CD14-positive monocyte (primary cell): ENCODE results near the gene SLC22A17. TPM values are rescaled to one million over a fixed set of nuclear protein-coding genes. Genes with fewer than 3 reads are reported as not detected.
A peak's percentile ranks its signal among the peaks of the same experiment; 100 is the strongest.

Experiments
- DNase-seq, 3 donors: peaks; one replicate each; pipeline ENCODE4 v3.0.0-alpha.2; 2011 to 2022
- H2AFZ ChIP-seq: 2 replicates; pipeline ENCODE4 v1.6.0; 2012; ENCODE audit warnings: mild to moderate bottlenecking, low read depth, low read length, inconsistent platforms; ENCODE audit not compliant: insufficient read depth, poor library complexity, severe bottlenecking
- H3K27ac ChIP-seq, 2 donors: 1 replicate in 1 of 2; 2 replicates in 1 of 2; pipeline ENCODE4 v1.5.1; 2012 to 2013; ENCODE audit warnings: low read length in 2 of 2, control low read depth in 1 of 2, inconsistent platforms in 1 of 2, low read depth in 1 of 2, mild to moderate bottlenecking in 1 of 2
- H3K27me3 ChIP-seq, 2 donors: one replicate each; pipeline versions ENCODE4 v1.6.0 to v1.6.1; 2011 to 2013; ENCODE audit warnings: low read length in 2 of 2; ENCODE audit not compliant: control insufficient read depth in 2 of 2, insufficient read depth in 2 of 2
- H3K36me3 ChIP-seq, 2 donors: replicated peaks in 1 of 2; 1 replicate in 1 of 2; 2 replicates in 1 of 2; pipeline versions ENCODE4 v1.5.1 to v1.6.1; 2012 to 2013; ENCODE audit warnings: low read length in 2 of 2, control low read depth in 1 of 2, inconsistent platforms in 1 of 2, mild to moderate bottlenecking in 1 of 2; ENCODE audit not compliant: insufficient read depth in 2 of 2, control insufficient read depth in 1 of 2
- H3K4me1 ChIP-seq, 2 donors: 1 replicate in 1 of 2; 2 replicates in 1 of 2; pipeline versions ENCODE4 v1.5.1 to v1.6.1; 2012 to 2013; ENCODE audit warnings: low read length in 2 of 2, control low read depth in 1 of 2, inconsistent platforms in 1 of 2, mild to moderate bottlenecking in 1 of 2, moderate library complexity in 1 of 2; ENCODE audit not compliant: insufficient read depth in 2 of 2, control insufficient read depth in 1 of 2
- H3K4me2 ChIP-seq: replicated peaks from 2 replicates; pipeline ENCODE3; 2012; ENCODE audit warnings: low read length, moderate library complexity, mild to moderate bottlenecking; ENCODE audit not compliant: poor library complexity, severe bottlenecking; ENCODE audit errors: extremely low read depth
- H3K4me3 ChIP-seq, 3 experiments: fragments of 200-600 bp in 1 of 3; sonication (generic) in 1 of 3; replicated peaks in 1 of 3; 1 replicate in 2 of 3; 2 replicates in 1 of 3; pipeline ENCODE4 v1.5.1; 2011 to 2013; ENCODE audit warnings: low read length in 3 of 3, mild to moderate bottlenecking in 3 of 3, control low read depth in 2 of 3, low read depth in 2 of 3, inconsistent platforms in 1 of 3, moderate library complexity in 1 of 3
- H3K79me2 ChIP-seq: 2 replicates; pipeline ENCODE4 v1.6.0; 2012; ENCODE audit warnings: mild to moderate bottlenecking, control low read depth, inconsistent platforms, low read length, moderate library complexity; ENCODE audit not compliant: insufficient read depth
- H3K9ac ChIP-seq: 2 replicates; pipeline ENCODE4 v1.6.0; 2017; ENCODE audit warnings: low read length, mild to moderate bottlenecking; ENCODE audit not compliant: insufficient read depth, poor library complexity, severe bottlenecking
- H3K9me3 ChIP-seq, 2 donors: replicated peaks in 1 of 2; 1 replicate in 1 of 2; 2 replicates in 1 of 2; pipeline versions ENCODE4 v1.5.1 to v1.6.1; 2012 to 2013; ENCODE audit warnings: low read length in 2 of 2, control low read depth in 1 of 2; ENCODE audit not compliant: control insufficient read depth in 1 of 2, insufficient read depth in 1 of 2
- H4K20me1 ChIP-seq: 2 replicates; pipeline ENCODE4 v1.6.0; 2012; ENCODE audit warnings: mild to moderate bottlenecking, low read length, control low read depth, moderate library complexity; ENCODE audit not compliant: insufficient read depth
- H3K27ac Mint-ChIP-seq, 7 donors: one replicate each; pipeline ENCODE4 v1.8.0; 2020; ENCODE audit warnings: mild to moderate bottlenecking in 7 of 7, mixed read lengths in 7 of 7, moderate library complexity in 6 of 7, inconsistent platforms in 2 of 7
- H3K27me3 Mint-ChIP-seq, 3 donors: one replicate each; pipeline ENCODE4 v1.8.0; 2021 to 2022; ENCODE audit warnings: low read depth in 3 of 3, mild to moderate bottlenecking in 3 of 3, mixed read lengths in 3 of 3, moderate library complexity in 3 of 3, inconsistent platforms in 1 of 3
- H3K36me3 Mint-ChIP-seq, 2 donors: one replicate each; pipeline ENCODE4 v1.8.0; 2020; ENCODE audit warnings: mixed read lengths in 2 of 2, inconsistent platforms in 1 of 2, mild to moderate bottlenecking in 1 of 2
- H3K4me1 Mint-ChIP-seq: one replicate; pipeline ENCODE4 v1.8.0; 2020; ENCODE audit warnings: mild to moderate bottlenecking, mixed read lengths
- H3K4me3 Mint-ChIP-seq, 2 donors: one replicate each; pipeline ENCODE4 v1.8.0; 2020; ENCODE audit warnings: mild to moderate bottlenecking in 2 of 2, mixed read lengths in 2 of 2, moderate library complexity in 1 of 2
- H3K9me3 Mint-ChIP-seq, 7 donors: one replicate each; pipeline ENCODE4 v1.8.0; 2020 to 2022; ENCODE audit warnings: mixed read lengths in 7 of 7, mild to moderate bottlenecking in 6 of 7, moderate library complexity in 6 of 7, inconsistent platforms in 2 of 7
- WGBS: methylation state at CpG from one replicate; pipeline ENCODE4 v1.1.5; 2013; ENCODE audit warnings: missing lambda C conversion rate; ENCODE audit not compliant: insufficient coverage; 5-methylcytosine and 5-hydroxymethylcytosine counted together
- intact Hi-C, 2 donors: fragments of 100-400 bp; cut with micrococcal nuclease; formaldehyde crosslinking; loops; one replicate each; pipeline versions ENCODE4 v1.15.0 to v1.15.1; 2023
- polyA plus RNA-seq, 3 donors: library from polyadenylated mRNA; depleted of rRNA in 1 of 3; unstranded in 2 of 3; stranded (reverse) in 1 of 3; fragments of 300-500 nt in 2 of 3; fragments of >200 nt in 1 of 3; fragmentation: Illumina TruSeq in 2 of 3; gene quantifications; 1 replicate in 2 of 3; 2 replicates in 1 of 3; pipeline ENCODE4 v1.2.3, GENCODE V29; 2012 to 2021
- TF ChIP-seq, protein P1 (sequence below): fragments of 200-600 bp; IDR thresholded peaks from one replicate; pipeline ENCODE4 v1.8.0; 2022; ENCODE audit warnings: antibody characterized with exemption, mild to moderate bottlenecking

Gene SLC22A17
- polyA plus RNA-seq, 3 donors: not detected

DNA sequence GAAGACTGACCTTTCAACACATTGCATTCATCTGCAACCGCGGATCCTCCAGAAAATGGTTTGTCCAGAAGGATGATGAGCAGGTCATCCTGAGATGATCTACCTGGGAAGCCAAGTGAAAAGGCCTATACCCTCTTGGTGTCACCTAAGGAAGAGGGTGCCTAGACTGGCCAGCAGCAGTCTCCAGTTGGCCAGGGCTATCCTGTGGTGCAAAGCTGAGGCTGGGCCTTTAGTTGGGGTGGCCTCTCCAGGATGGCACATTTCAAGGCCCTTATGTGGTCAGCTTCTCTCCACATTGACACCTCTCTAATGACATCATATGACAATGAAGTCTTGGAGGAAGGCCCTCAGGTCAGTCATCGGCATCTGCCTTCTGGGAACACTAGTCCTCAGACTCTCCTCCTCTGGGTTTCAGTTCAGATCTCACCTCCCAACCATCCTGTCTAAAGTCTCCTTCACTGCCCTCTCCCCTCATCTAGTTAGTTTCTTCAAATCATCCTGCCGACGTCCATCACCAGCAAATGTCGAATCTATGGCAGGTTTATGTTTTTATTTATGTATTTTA lies 3.3 kb upstream of the SLC22A17 start:
- Mint-ChIP-seq H3K27ac (no peak overlapping the region), H3K27me3 (peaks cover 42 to 47% (median 43%) of the 10 kb centered on the region in 3 donors)

DNA sequence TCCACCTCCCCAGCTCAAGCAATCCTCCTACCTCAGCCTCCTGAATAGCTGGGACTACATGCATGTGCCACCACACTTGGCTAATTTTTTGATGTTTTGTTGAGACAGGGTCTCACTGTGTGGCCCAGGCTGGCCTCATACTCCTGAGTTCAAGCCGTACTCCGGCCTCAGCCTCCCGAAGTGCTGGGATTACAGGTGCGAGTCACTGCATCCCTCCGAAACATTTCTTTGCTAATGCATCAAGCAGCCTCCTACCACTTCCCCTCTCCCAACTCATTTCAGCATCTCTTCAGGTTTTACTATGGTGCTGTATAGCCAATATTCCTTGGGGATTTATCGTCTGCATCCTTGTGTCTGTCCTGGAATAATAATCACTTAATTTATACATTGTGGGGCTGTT lies 2.3 kb upstream of the SLC22A17 start:
- H3K9me3 ChIP-seq: peaks cover 0 to 30% of the 10 kb centered on the region in 2 donors
- peaks cover 0 to 9% of the 10 kb centered on the region in 2 donors for H3K36me3 Mint-ChIP-seq
- H3K4me1 Mint-ChIP-seq: peaks cover 9% of the 10 kb centered on the region
- H2AFZ ChIP-seq: no peak overlapping the region
- H3K4me3 ChIP-seq: no peak overlapping the region
- intact Hi-C loops: no loop called here
- H3K27ac Mint-ChIP-seq: peak overlapping the region in 1 of 7 donors; percentile 20
- no peak overlapping the region for H3K27ac ChIP-seq
- H3K4me2 ChIP-seq: no peak overlapping the region
- H3K9ac ChIP-seq: no peak overlapping the region
- peaks cover 42 to 57% of the 10 kb centered on the region in 2 donors for H3K27me3 ChIP-seq
- peaks cover 4 to 12% of the 10 kb centered on the region in 2 donors for H3K4me1 ChIP-seq
- peaks cover 2 to 16% (median 6%) of the 10 kb centered on the region in 7 donors for H3K9me3 Mint-ChIP-seq
- TF ChIP-seq, protein P1, sequence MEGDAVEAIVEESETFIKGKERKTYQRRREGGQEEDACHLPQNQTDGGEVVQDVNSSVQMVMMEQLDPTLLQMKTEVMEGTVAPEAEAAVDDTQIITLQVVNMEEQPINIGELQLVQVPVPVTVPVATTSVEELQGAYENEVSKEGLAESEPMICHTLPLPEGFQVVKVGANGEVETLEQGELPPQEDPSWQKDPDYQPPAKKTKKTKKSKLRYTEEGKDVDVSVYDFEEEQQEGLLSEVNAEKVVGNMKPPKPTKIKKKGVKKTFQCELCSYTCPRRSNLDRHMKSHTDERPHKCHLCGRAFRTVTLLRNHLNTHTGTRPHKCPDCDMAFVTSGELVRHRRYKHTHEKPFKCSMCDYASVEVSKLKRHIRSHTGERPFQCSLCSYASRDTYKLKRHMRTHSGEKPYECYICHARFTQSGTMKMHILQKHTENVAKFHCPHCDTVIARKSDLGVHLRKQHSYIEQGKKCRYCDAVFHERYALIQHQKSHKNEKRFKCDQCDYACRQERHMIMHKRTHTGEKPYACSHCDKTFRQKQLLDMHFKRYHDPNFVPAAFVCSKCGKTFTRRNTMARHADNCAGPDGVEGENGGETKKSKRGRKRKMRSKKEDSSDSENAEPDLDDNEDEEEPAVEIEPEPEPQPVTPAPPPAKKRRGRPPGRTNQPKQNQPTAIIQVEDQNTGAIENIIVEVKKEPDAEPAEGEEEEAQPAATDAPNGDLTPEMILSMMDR: no peak
- peaks cover 50 to 57% (median 53%) of the 10 kb centered on the region in 3 donors for H3K27me3 Mint-ChIP-seq
- H3K36me3 ChIP-seq: no peaks in the 10 kb centered on the region
- no peaks in the 10 kb centered on the region for H4K20me1 ChIP-seq
- H3K4me3 Mint-ChIP-seq: no peak overlapping the region
- 100% methylated on average over 2 of the region's 6 CpGs for WGBS
- H3K79me2 ChIP-seq: no peaks in the 10 kb centered on the region
- DNase-seq: no peak

More for the DNA sequence above, 3.3 kb upstream of the SLC22A17 start:
- WGBS: no CpG with 5 or more reads among the region's 6 CpGs
- H3K27me3 ChIP-seq: peaks cover 34 to 48% of the 10 kb centered on the region in 2 donors
- TF ChIP-seq, protein P1: no peak
- DNase-seq: no peak
- peaks cover 0 to 12% (median 3%) of the 10 kb centered on the region in 7 donors for H3K9me3 Mint-ChIP-seq
- H3K4me3 Mint-ChIP-seq: no peak overlapping the region
- no peak overlapping the region for H3K4me3 ChIP-seq
- H4K20me1 ChIP-seq: no peaks in the 10 kb centered on the region
- H2AFZ ChIP-seq: no peak overlapping the region
- no peaks in the 10 kb centered on the region for H3K36me3 ChIP-seq
- H3K27ac ChIP-seq: no peak overlapping the region
- peaks cover 4 to 12% of the 10 kb centered on the region in 2 donors for H3K4me1 ChIP-seq
- H3K4me1 Mint-ChIP-seq: peaks cover 9% of the 10 kb centered on the region
- no peak overlapping the region for H3K4me2 ChIP-seq
- peaks cover 0 to 9% of the 10 kb centered on the region in 2 donors for H3K36me3 Mint-ChIP-seq
- H3K9ac ChIP-seq: no peak overlapping the region
- intact Hi-C loops: no loop called here
- peaks cover 0 to 29% of the 10 kb centered on the region in 2 donors for H3K9me3 ChIP-seq
- no peaks in the 10 kb centered on the region for H3K79me2 ChIP-seq
